HG03460 (cell line): ENCODE data around the gene CDR2L.
"Not testable (repeated sequence)": the region's sequence is repeated elsewhere in the genome, so short reads cannot be mapped to it uniquely, and the experiment has no call there.

Experiments
- ATAC-seq: cut with Tn5 transposase; IDR thresholded peaks from one replicate; pipeline ENCODE4 v1.9.1; 2021; ENCODE audit not compliant: unreplicated experiment

Gene CDR2L

DNA sequence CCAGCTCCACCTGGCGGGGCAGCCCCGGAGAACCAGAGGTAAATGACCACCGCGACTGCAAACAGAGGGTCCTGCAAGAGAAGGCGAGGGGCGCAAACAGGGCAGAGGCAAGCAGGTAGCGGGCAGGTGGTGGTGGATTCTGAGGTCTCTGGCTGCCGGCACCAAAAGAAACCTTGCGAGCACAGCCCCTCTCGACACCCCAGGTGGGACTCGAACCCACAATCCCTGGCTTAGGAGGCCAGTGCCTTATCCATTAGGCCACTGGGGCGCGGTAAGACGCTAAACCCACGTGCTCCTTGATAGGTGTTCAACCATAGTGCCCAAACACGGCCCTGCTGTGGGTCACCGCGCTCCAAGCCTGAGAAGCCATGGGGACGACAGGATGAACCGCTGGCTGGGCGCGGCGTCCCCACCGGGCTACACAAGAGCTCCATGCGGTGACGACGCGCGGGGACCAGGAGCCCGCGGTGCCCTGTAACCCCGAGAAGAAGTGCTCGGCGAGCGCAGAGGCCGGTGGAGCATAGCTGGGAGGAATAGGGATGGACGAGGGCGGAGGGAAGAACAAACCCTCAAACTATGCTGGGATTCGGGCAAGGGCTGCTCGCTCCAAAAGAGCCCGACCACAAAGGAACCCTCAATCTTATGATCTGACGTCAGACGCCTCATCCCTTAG, 46.9 kb downstream of the CDR2L start:
- ATAC-seq: peak; percentile 61

DNA sequence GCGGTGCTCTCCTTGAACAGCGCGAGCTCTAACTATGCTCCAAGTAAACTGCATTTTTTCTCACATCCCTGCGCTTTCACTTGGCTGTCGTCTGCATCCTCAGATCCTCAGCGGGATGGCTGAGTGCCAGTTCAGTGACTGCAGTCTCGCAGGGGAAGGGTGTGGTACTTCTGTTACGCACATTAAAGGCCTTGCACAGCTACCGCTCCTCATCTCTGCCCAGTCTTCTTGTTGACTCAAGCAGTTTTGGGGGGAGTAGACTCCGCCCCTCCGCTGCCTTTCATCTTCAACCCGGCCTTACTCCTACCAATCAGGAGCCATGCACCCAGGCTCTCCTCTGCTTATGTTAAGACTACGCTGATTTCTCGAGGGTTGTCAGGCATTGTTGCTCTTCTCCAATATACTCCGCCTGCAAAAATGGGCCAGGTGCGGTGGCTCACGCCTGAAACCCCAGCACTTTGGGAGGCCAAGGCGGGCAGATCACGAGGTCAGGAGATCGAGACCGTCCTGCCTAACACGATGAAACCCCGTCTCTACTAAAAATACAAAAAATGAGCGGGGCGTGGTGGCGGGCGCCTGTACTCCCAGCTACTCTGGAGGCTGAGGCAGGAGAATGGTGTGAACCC, 49.3 kb downstream of the CDR2L start:
- ATAC-seq: no peak

DNA sequence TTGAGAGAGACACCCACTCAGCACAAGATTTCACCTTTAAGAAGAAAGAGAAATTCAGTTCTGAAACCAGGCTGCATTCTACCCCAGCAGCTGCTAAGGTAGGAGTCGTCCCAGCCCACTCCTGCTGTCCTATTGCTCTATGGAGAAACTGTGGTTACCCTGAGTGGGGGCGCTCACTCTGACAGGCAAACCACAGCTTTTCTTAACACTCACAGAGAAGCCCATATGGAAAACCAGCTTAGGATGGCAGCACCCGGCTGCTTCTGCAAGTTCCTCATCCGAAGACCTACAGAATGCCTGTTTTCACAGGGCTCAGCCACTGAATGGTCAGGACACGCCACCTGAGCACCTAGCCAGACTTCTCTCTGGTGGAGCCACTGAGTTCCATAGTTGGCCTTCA, 51.8 kb downstream of the CDR2L start:
- no peak for ATAC-seq

DNA sequence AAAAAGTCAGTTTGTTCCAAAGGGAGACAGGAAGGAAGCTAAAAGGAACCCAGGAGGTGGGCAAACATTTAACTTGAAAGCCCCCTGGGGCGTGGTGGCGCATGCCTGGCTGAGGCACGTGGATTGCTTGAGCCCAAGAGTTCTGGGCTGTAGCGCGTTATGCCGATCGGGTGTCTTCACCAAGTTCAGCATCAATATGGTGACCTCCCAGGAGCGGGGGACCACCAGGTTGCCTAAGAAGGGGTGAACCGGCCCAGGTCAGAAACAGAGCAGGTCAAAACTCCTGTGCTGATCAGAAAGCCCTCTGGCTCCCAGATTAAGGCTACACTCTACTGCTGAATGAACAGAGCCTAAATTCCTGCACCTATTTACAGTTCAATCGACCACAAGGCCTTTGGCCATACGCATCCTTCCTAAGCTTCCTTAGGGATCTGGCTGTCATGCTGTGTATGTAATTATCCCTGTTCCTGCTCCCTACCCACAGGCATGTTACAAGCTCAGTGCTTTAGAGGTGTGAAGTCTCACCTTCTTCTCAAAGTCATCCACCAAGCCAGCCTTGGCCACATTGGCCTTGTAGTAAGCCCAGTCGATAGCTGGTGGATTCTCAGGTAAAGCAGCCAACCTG, 54.3 kb downstream of the CDR2L start:
- ATAC-seq: no peak

DNA sequence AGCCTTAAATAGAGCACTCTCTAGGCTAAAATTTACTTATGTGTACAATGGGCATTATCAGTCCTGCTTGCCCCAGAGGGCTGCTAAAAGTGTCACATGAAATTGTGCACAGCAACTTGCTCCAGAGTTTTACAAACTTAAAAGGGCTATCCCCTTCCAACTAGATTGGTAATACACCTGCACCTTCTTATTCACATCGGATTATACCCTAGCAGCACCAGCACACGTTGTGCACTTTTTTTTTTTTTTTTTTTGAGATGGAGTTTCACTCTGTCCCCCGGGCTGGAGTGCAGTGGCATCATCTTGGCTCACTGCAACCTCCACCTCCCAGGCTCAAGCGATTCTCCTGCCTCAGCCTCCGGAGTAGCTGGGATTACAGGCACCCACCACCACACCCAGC, 56.4 kb downstream of the CDR2L start:
- ATAC-seq: not testable (repeated sequence)

DNA sequence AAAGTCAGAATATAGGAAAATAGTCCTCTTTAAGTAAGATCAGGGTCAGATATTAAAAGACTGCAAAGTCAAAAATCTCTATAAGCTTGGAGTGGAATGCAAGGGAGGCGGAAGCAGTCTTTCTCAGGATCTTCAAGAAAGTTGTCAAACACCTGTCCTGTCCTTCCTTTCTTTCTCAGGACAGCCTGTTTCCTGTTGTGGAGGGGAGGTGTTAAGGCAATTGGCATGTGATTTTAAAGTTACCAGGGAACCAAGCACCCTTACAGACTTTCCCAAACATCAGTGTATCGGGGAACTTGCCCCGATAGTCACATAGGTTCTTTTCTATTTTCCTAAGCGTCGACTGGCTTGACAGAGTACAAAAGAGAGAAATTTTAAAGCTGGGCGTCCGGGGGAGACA, 57.3 kb downstream of the CDR2L start:
- ATAC-seq: no peak

DNA sequence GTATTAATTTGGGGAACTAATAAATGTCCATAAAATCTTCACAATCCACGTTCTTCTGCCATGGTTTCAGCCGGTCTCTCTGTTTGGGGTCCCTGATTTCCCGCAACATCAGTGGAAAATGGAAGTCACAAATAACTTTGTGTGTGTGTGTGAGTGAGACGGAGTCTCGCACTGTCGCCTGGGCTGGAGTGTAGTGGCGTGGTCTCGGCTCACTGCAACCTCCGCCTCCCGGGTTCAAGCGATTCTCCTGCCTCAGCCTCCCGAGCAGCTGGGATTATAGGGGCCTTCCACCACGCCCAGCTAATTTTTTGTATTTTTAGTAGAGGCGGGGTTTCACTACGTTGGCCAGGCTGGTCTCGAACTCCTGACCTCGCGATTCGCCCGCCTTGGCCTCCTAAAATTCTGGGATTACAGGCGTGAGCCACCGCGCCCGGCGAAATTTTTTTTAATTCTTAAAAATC, 58.5 kb downstream of the CDR2L start:
- ATAC-seq: not testable (repeated sequence)

DNA sequence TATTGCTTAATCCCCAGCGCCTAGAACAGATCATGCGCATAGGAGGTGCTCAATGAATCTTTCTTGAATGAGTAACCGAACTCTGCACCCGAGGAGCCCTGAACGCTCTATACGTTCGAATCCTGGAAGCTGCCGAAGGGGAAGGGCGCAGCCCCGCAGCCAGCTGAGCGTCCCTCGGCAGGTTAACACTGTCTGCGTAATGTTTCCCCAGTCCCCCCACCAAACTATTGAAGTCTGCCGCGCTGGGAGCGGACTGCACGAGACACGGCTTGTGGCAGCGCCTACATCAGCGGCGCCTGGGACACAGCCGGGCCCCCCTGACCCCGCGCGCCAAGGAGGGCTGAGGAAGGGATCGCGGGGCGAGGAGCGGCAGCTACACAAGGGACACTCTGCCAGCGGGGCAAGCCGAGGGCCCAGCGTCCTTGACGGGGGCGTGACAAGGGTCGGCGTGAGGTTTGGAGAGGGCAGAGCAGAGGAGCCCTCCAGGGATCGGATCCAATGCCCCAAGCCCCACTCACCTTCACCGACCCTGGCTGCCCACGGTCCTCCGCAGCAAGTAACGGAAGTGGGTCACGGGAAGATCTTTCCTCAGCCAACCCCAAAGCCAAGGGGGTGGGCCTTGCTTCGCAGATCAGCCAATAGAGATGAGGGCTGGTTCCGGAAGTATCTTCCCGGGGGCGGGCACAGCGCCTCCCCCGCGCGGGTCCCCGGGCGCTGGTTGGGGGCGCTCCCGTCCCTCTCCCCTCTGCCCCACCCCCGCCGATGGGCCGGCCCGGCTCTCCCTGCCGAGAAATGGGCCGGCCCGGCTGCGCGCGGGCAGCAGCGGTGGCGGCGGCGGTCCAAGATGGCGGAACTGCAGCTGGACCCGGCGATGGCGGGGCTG, 59.2 kb downstream of the CDR2L start, which contains the start of the genes ATP5PD and KCTD2:
TSS of gene ATP5PD (minus strand) at position 563 of the 883 bp plus-strand sequence. CDS start 4,319 bp downstream, outside the sequence.
TSS of gene KCTD2 (plus strand) at position 819 of the 883 bp plus-strand sequence. CDS start at position 845, 26 bp downstream.
- ATAC-seq: peak; percentile 96

DNA sequence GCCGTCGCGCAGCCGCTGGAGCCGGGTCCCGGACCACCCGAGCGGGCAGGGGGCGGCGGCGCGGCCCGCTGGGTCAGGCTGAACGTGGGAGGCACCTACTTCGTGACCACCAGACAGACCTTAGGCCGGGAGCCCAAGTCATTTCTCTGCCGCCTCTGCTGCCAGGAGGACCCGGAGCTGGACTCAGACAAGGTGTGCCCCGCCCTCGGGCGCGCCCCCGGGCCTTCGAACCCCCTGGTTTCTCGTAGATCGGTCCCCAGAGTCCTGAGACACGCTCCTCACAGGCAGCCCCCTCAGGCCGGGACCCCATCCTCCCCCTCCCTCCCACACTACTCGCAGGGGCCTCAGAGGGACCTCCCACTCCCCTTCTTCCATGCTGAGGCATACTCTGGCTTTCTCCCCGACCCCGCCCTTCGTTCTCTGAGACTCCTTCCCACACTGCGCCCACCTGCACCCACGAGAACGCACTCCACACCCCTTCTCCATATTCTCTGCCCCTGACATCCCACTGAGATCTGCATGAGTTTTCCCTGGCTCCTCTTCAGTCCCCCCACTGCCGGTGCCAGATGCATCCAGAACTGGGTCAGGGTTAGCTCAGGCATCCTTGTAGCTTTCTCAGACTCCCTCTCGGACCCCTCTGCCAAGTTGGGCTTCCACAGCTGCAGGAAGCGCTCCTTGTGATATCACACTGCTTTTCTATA, 60.1 kb downstream of the CDR2L start:
- peak; percentile 5 for ATAC-seq

DNA sequence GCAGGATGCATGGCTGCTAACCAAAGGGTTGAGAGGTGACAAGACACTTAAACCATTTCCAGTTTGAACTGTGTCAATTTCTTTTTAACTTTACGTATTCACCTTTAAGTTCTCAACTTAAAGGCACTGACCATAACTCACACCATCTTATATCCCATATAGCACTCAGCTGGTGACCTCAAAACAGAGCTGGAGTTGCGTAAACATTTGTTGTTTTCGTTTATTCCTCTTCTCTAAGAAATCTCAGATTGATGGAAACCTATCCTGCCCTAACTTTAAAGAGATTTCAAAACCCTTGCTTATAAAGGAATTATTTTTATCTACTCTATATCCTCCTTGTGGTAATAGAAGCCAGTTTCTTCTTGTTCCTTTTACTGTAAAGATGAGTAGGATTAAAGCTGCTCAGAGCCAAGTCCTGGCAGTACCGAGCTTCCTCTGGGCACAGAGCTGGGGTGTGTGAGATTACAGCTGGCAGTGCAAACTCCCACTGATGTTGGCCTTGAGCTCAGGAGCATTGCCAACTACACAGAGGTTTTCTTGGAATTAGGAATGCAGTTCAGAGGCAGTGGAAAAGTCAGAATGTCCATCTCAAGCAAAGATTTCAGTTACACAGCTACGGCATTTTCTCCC, 60.9 kb downstream of the CDR2L start:
- ATAC-seq: no peak

DNA sequence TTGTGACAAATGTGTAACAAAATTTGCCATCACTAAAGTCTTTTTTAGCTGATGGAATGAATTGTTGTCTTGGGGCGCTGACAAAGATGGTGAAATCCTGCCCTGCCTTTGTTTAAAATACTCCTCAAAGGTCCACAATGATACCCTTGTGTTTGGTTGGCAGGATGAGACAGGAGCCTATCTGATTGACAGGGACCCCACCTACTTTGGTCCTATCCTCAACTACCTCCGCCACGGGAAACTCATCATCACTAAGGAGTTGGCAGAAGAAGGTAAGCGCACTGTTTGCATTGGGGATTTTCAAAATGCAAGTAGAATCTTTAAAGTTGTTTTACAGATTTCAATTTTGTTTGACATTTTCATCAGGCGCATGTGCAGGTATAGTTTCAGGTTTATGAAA, 61.6 kb downstream of the CDR2L start:
- ATAC-seq: no peak

DNA sequence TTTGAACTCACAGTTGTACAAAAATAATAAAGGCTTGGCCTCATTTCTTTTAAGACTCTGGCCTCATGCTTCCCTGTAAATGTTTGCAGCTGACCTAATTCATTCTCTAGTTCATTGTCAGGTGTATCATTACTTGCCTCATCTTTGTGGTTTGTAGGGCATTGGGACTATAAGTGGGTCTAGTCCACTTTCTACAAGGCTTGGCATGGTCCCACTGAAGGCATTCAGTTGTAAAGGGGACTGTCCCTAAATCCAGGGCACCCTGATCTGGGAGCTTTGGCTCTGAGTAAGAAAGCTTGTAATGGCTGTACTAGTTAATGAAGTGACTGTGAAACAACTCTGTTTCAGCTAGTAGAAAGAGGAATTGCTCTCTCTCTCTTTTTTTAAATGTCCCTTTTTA, 62.3 kb downstream of the CDR2L start:
- ATAC-seq: no peak

DNA sequence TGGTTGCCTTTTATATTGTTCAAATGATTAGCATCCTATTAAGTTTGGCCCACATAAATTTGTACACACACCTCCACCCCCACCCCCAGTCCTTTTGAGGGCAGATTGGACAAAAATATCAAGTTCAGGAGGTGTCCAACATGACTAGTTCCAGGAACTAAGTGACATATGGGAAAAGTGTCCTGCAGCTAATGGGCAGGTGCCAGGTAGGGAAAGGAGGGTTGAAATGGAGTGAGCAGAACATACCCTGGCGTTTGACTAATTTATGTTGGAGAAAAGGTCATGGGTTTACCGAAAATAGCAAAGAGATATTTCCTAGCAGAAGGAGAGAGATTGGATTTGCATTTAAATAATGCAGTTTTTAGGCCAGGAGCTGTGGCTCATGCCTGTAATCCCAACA, 64.5 kb downstream of the CDR2L start:
- ATAC-seq: no peak
